MM.1S (cell line): ENCODE results near the gene HGS.
A peak's percentile ranks its signal among the peaks of the same experiment; 100 is the strongest.

Experiments used
- DNase-seq: peaks from one replicate; pipeline ENCODE4 v3.0.0-alpha.2; 2015
- H2AFZ ChIP-seq: fragments of 300-600 bp; sonication (generic); 2 replicates; pipeline ENCODE4 v1.6.0; 2016; ENCODE audit warnings: antibody characterized with exemption, low read length
- H3F3A ChIP-seq: fragments of 300-600 bp; sonication (generic); 2 replicates; pipeline ENCODE4 v1.6.1; 2016; ENCODE audit warnings: mild to moderate bottlenecking, antibody characterized with exemption, low read length, moderate library complexity, mixed read lengths; ENCODE audit not compliant: insufficient read depth
- H3K27ac ChIP-seq: fragments of 300-600 bp; sonication (generic); 2 replicates; pipeline ENCODE4 v1.5.1; 2016; ENCODE audit warnings: mild to moderate bottlenecking, low read length
- H3K27me3 ChIP-seq: fragments of 300-600 bp; sonication (generic); replicated peaks from 2 replicates; pipeline ENCODE4 v1.6.0; 2016; ENCODE audit warnings: low read length; ENCODE audit not compliant: insufficient read depth
- H3K36me3 ChIP-seq: fragments of 300-600 bp; sonication (generic); replicated peaks from 2 replicates; pipeline ENCODE4 v1.6.1; 2016; ENCODE audit warnings: mild to moderate bottlenecking, low read length, mixed read lengths; ENCODE audit not compliant: insufficient read depth
- H3K4me1 ChIP-seq: fragments of 300-600 bp; sonication (generic); 2 replicates; pipeline ENCODE4 v1.6.1; 2016; ENCODE audit warnings: low read length, mixed read lengths
- H3K4me2 ChIP-seq: fragments of 300-600 bp; sonication (generic); 2 replicates; pipeline ENCODE4 v1.6.0; 2016; ENCODE audit warnings: low read depth, low read length
- H3K4me3 ChIP-seq: fragments of 300-600 bp; sonication (generic); 2 replicates; pipeline ENCODE4 v1.5.1; 2016; ENCODE audit warnings: low read length, mixed read lengths
- H3K79me2 ChIP-seq: fragments of 300-600 bp; sonication (generic); 2 replicates; pipeline ENCODE4 v1.6.1; 2016; ENCODE audit warnings: mixed run types, low read length, mixed read lengths
- H3K9ac ChIP-seq: fragments of 300-600 bp; sonication (generic); 2 replicates; pipeline ENCODE4 v1.6.1; 2016; ENCODE audit warnings: low read length, mixed read lengths
- H3K9me2 ChIP-seq: fragments of 300-600 bp; sonication (generic); replicated peaks from 2 replicates; pipeline ENCODE4 v1.6.1; 2016; ENCODE audit warnings: mild to moderate bottlenecking, low read length, mixed read lengths; ENCODE audit not compliant: insufficient read depth
- H3K9me3 ChIP-seq: fragments of 300-600 bp; sonication (generic); replicated peaks from 2 replicates; pipeline ENCODE4 v1.6.1; 2016; ENCODE audit warnings: mild to moderate bottlenecking, low read length, mixed read lengths; ENCODE audit not compliant: insufficient read depth
- H4K20me1 ChIP-seq: fragments of 300-600 bp; sonication (generic); 2 replicates; pipeline ENCODE4 v1.6.1; 2016; ENCODE audit warnings: mild to moderate bottlenecking, low read length, moderate library complexity, mixed read lengths; ENCODE audit not compliant: insufficient read depth
- CTCF ChIP-seq: fragments of 300-600 bp; sonication (generic); IDR thresholded peaks from 2 replicates; pipeline ENCODE4 v1.5.1; 2016; ENCODE audit warnings: antibody characterized with exemption, low read length, mixed read lengths
- EZH2 ChIP-seq: fragments of 300-600 bp; sonication (generic); optimal IDR thresholded peaks from 2 replicates; pipeline ENCODE3; 2017; ENCODE audit warnings: low read depth, mild to moderate bottlenecking, antibody characterized with exemption, low read length, mixed read lengths
- EZH2phosphoT487 ChIP-seq: fragments of 300-600 bp; sonication (generic); IDR thresholded peaks from 2 replicates; pipeline ENCODE4 v1.6.1; 2018; ENCODE audit warnings: antibody characterized with exemption, low read length

The HGS gene

GRCh38 chr17:81636505-81637288, 47.1 kb upstream of the HGS start, which contains the start of the genes NPLOC4 and TSPAN10:
NPLOC4 (minus strand) TSS chr17:81637112; CDS start chr17:81636930, 182 bp downstream.
TSPAN10 (plus strand) TSS chr17:81637196; CDS start chr17:81642413, 5,217 bp downstream.
- peaks cover 5% of the 10 kb centered on the region for H4K20me1 ChIP-seq
- DNase-seq: peak; percentile 82
- no peaks in the 10 kb centered on the region for H3K36me3 ChIP-seq
- H3K27ac ChIP-seq: peak within 1 kb of the TSS; percentile 67
- no peaks in the 10 kb centered on the region; the same call in 1 of the 2 replicates for H3K27me3 ChIP-seq
- peak within 1 kb of the TSS; percentile 65 for H3K4me2 ChIP-seq
- peak within 1 kb of the TSS; percentile 69 for H2AFZ ChIP-seq
- TF ChIP-seq EZH2: no peak
- TF ChIP-seq EZH2phosphoT487: no peak
- TF ChIP-seq CTCF: no peak
- peaks cover 4% of the 10 kb centered on the region; the same call in 1 of the 2 replicates for H3F3A ChIP-seq
- peaks cover 50% of the 10 kb centered on the region for H3K79me2 ChIP-seq
- peaks cover 4% of the 10 kb centered on the region for H3K4me1 ChIP-seq
- H3K9me3 ChIP-seq: no peaks in the 10 kb centered on the region
- H3K9ac ChIP-seq: peak within 1 kb of the TSS; percentile 94
- peak within 1 kb of the TSS; percentile 100 for H3K4me3 ChIP-seq
- no peaks in the 10 kb centered on the region for H3K9me2 ChIP-seq

- DNase-seq: no peak
- TF ChIP-seq EZH2phosphoT487 (no peak), EZH2 (no peak), CTCF (no peak)
- Histone ChIP-seq H3K36me3 (no peaks in the 10 kb centered on the region), H3K4me1 (peaks cover 4% of the 10 kb centered on the region), H3K9me3 (no peaks in the 10 kb centered on the region), H2AFZ (no peak overlapping the region), H3K9me2 (no peaks in the 10 kb centered on the region), H3K79me2 (peaks cover 30% of the 10 kb centered on the region), H4K20me1 (peaks cover 5% of the 10 kb centered on the region), H3F3A (peaks cover 4% of the 10 kb centered on the region; the same call in 1 of the 2 replicates), H3K4me2 (no peak overlapping the region), H3K9ac (no peak overlapping the region), H3K4me3 (no peak overlapping the region), H3K27ac (no peak overlapping the region), H3K27me3 (no peaks in the 10 kb centered on the region; the same call in 1 of the 2 replicates)
Measured at GRCh38 chr17:81638683-81639082, 45.1 kb upstream of the HGS start.

- Histone ChIP-seq H4K20me1 (peaks cover 5% of the 10 kb centered on the region; the same call in 1 of the 2 replicates), H3K4me2 (no peak overlapping the region), H3K9ac (no peak overlapping the region), H3F3A (peaks cover 4% of the 10 kb centered on the region; the same call in 1 of the 2 replicates), H3K79me2 (peaks cover 17% of the 10 kb centered on the region), H3K4me1 (peaks cover 4% of the 10 kb centered on the region), H3K27ac (no peak overlapping the region), H3K36me3 (no peaks in the 10 kb centered on the region), H2AFZ (no peak overlapping the region), H3K27me3 (peaks cover 10% of the 10 kb centered on the region), H3K9me3 (no peaks in the 10 kb centered on the region), H3K9me2 (no peaks in the 10 kb centered on the region), H3K4me3 (no peak overlapping the region)
- no peak for DNase-seq
- TF ChIP-seq EZH2phosphoT487 (no peak), CTCF (no peak), EZH2 (no peak)
Measured at GRCh38 chr17:81640011-81640410, 43.8 kb upstream of the HGS start.
